Sigmoid colon (tissue), 4 donors: ENCODE measurements around the gene RPS14.

Experiments
- CTCF ChIP-seq, 4 experiments: fragments of 450-650 bp in 3 of 4; fragments of 200-600 bp in 1 of 4; IDR thresholded peaks; one replicate each; pipeline ENCODE4 v1.5.1; 2016 to 2019; ENCODE audit warnings: antibody characterized with exemption in 4 of 4, mild to moderate bottlenecking in 3 of 4, moderate library complexity in 2 of 4
- POLR2A ChIP-seq, 2 donors: fragments of 450-650 bp; IDR thresholded peaks; one replicate each; pipeline ENCODE4 v1.6.1; 2016; ENCODE audit warnings: antibody characterized with exemption in 2 of 2, mild to moderate bottlenecking in 2 of 2, moderate library complexity in 2 of 2
- POLR2AphosphoS5 ChIP-seq, 4 donors: sonication (generic); formaldehyde crosslinking; IDR thresholded peaks; one replicate each; pipeline ENCODE4 v1.6.1; 2017; ENCODE audit warnings: antibody characterized with exemption in 4 of 4

GRCh38 chr5:150394912-150395687 is 54.4 kb downstream of the RPS14 start:
- TF ChIP-seq POLR2A (IDR thresholded peaks at IDR 0.05) (no peak), POLR2AphosphoS5 (IDR thresholded peaks at IDR 0.05) (no peak), CTCF (IDR thresholded peaks at IDR 0.05) (no peak)
